MM.1S (cell line): ENCODE results near the gene IFT27.
"Not testable (repeated sequence)": the region's sequence is repeated elsewhere in the genome, so short reads cannot be mapped to it uniquely, and the experiment has no call there.

ENCODE experiments used
- CTCF ChIP-seq: fragments of 300-600 bp; sonication (generic); IDR thresholded peaks from 2 replicates; pipeline ENCODE4 v1.5.1; 2016; ENCODE audit warnings: antibody characterized with exemption, low read length, mixed read lengths
- EZH2 ChIP-seq: fragments of 300-600 bp; sonication (generic); optimal IDR thresholded peaks from 2 replicates; pipeline ENCODE3; 2017; ENCODE audit warnings: low read depth, mild to moderate bottlenecking, antibody characterized with exemption, low read length, mixed read lengths

- not testable (repeated sequence) for TF ChIP-seq CTCF, EZH2
Measured at GRCh38 chr22:36731321-36731720, 44.6 kb downstream of the IFT27 start.
